Breast epithelium (tissue), 4 donors: ENCODE data around the gene GGA3. TPM values are rescaled to one million over a fixed set of nuclear protein-coding genes. Genes with fewer than 3 reads are reported as not detected.

Source experiments
- DNase-seq, 2 donors: peaks; one replicate each; pipeline ENCODE4 v3.0.0-alpha.2; 2019; ENCODE audit warnings: low spot score in 2 of 2
- H3K27ac ChIP-seq, 2 donors: fragments of 200-600 bp; sonication (generic) in 1 of 2; one replicate each; pipeline ENCODE4 v1.5.1; 2016 to 2019; ENCODE audit warnings: mild to moderate bottlenecking in 1 of 2
- H3K27me3 ChIP-seq, 2 donors: fragments of 200-600 bp; sonication (generic) in 1 of 2; one replicate each; pipeline versions ENCODE4 v1.5.1 to v1.6.0; 2017 to 2019; ENCODE audit warnings: control low read depth in 1 of 2, mild to moderate bottlenecking in 1 of 2
- H3K36me3 ChIP-seq: fragments of 200-600 bp; one replicate; pipeline ENCODE4 v1.5.1; 2019
- H3K4me1 ChIP-seq, 2 donors: fragments of 200-600 bp; sonication (generic); one replicate each; pipeline ENCODE4 v1.5.1; 2016 to 2019; ENCODE audit warnings: control low read depth in 1 of 2
- H3K4me3 ChIP-seq, 3 donors: fragments of 200-600 bp; sonication (generic); 1 replicate in 2 of 3; 2 replicates in 1 of 3; pipeline ENCODE4 v1.5.1; 2016 to 2019; ENCODE audit warnings: mild to moderate bottlenecking in 3 of 3, moderate library complexity in 2 of 3
- H3K9me3 ChIP-seq, 2 donors: fragments of 200-600 bp; sonication (generic) in 1 of 2; one replicate each; pipeline ENCODE4 v1.5.1; 2016 to 2019; ENCODE audit warnings: control low read depth in 1 of 2
- POLR2A ChIP-seq: fragments of 450-650 bp; IDR thresholded peaks from one replicate; pipeline ENCODE4 v1.6.1; 2016; ENCODE audit warnings: antibody characterized with exemption, mild to moderate bottlenecking, moderate library complexity
- POLR2AphosphoS5 ChIP-seq, 3 donors: sonication (generic); formaldehyde crosslinking; IDR thresholded peaks; one replicate each; pipeline ENCODE4 v1.6.1; 2017; ENCODE audit warnings: antibody characterized with exemption in 3 of 3
- intact Hi-C: fragments of 100-400 bp; cut with DNase I; formaldehyde crosslinking; loops from one replicate; pipeline ENCODE4 v1.15.1; 2023; ENCODE audit warnings: low total_unique reads
- total RNA-seq, 3 donors: library from RNA; depleted of rRNA; stranded (reverse); fragments of >200 nt; gene quantifications; one replicate each; pipeline ENCODE4 v1.1.0, GENCODE V29; 2016
- TF ChIP-seq, protein P1 (sequence below), 3 donors: fragments of 450-650 bp; IDR thresholded peaks; one replicate each; pipeline ENCODE4 v1.5.1; 2016 to 2017; ENCODE audit warnings: antibody characterized with exemption in 3 of 3, mild to moderate bottlenecking in 3 of 3, moderate library complexity in 3 of 3

GGA3 gene
- total RNA-seq, 3 donors from 2014 or later = 20.0 to 35.0 (median 32.8) TPM

DNA sequence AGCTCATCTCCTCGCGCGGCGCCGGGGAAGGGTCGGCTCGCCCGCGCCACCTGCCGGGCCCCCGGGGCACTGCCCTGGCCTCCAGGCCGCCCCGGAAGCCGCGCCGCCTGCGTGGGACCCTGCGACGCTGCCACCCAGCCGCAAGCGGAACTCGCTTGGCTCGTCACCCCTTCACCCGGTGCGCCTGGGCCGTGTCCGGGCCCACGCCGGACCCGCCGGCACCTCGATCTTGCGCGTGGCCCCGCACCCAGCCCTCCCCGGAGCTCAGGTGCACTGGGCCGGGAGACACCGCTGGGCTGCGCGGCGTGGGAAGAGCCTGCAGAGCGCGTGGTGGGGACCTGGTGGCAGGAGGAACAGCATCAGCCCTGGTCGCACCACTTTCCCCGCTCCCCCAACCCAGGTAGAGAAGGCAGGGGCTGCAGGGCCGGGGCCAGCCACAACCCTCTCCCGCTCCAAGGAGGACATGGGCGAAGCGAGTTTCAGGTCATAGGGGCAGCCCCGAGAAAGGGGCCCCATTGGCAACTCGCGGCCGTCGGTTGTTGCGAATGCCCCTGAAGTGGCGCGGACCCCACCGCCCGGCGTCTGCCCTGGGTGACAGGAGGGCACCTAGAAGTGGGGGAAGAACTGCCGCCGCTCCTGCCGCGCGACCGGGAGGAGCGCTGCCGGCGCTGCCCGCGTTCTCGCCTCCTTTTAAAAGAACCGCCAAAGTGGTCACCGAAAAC, 10.0 kb upstream of the GGA3 start:
- H3K4me3 ChIP-seq = peak overlapping the region; percentile 78 to 91 (median 88)
- H3K4me1 ChIP-seq = peaks cover 5 to 8% of the 10 kb centered on the region in 2 donors
- intact Hi-C loops = no loop called here
- no peaks in the 10 kb centered on the region for H3K9me3 ChIP-seq
- no peaks in the 10 kb centered on the region for H3K36me3 ChIP-seq
- H3K27ac ChIP-seq = peak overlapping the region; percentile 94 to 95
- no peaks in the 10 kb centered on the region for H3K27me3 ChIP-seq
- DNase-seq = peak; percentile 43 to 67
- TF ChIP-seq, protein P1, sequence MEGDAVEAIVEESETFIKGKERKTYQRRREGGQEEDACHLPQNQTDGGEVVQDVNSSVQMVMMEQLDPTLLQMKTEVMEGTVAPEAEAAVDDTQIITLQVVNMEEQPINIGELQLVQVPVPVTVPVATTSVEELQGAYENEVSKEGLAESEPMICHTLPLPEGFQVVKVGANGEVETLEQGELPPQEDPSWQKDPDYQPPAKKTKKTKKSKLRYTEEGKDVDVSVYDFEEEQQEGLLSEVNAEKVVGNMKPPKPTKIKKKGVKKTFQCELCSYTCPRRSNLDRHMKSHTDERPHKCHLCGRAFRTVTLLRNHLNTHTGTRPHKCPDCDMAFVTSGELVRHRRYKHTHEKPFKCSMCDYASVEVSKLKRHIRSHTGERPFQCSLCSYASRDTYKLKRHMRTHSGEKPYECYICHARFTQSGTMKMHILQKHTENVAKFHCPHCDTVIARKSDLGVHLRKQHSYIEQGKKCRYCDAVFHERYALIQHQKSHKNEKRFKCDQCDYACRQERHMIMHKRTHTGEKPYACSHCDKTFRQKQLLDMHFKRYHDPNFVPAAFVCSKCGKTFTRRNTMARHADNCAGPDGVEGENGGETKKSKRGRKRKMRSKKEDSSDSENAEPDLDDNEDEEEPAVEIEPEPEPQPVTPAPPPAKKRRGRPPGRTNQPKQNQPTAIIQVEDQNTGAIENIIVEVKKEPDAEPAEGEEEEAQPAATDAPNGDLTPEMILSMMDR (IDR thresholded peaks at IDR 0.05) = peak; percentile 20 to 91 (median 28)
- TF ChIP-seq POLR2A (no peak), POLR2AphosphoS5 (IDR thresholded peaks at IDR 0.05) (peak in 1 of 3 donors; percentile 48)

DNA sequence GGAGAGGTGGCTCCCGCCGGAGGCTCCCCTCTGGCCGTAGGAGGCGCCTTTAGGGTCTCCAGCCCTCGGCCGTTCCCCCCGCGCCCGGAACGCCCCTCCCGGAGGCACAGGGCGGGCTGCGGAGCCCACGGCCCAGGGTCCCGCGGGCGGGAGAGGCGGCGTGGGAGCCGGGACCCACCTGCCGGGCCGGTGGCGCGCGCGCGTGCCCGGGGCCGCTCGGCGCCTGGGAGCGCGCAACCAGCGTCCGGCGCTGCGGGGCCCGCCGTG, 9.5 kb upstream of the GGA3 start, which contains the start of gene MIF4GD:
TSS of gene MIF4GD (minus strand) at position 266 of the 267 bp plus-strand sequence. CDS start 1,036 bp downstream, outside the sequence.
- intact Hi-C loops = no loop called here
- H3K4me1 ChIP-seq = peaks cover 5 to 8% of the 10 kb centered on the region in 2 donors

DNA sequence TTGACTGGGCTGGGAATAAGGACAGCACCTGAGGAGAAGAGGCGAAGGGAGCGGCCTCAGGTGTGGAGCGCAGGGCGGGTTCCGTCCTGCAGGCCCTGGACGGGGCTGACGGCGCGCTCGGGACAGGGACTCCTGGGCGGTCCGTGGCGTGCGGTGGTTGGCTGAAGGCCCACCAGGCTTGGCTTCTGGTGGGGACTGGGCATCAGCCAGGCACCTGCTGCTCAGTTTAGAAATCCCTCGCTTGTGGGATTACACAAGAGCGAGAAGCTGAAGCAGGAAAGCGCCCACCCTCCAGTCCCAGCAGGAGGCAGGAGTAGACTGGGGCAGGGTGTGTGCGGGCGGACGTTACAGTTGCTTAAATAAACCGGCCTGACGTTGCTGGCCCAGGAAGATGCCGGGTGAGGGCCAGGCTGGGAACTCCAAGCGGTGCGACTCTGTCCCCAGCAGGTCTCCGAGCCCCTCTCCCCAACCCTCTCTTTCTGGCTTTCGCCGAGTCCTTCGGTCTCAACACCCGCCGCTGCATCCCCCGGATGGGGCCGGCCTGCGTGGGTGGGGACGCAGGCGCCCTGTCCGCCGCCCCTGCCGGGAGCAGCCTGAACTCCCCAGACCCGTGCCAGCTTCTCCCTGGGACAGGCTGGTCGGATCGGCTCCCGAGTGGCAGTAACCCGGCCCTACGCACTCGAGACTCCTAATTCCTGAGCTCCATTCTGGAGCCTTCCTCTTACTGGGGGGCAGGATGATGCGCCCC, 9.0 kb upstream of the GGA3 start:
- intact Hi-C loops = no loop called here
- no peaks in the 10 kb centered on the region for H3K27me3 ChIP-seq
- H3K4me3 ChIP-seq = peak overlapping the region; percentile 78 to 91 (median 88)
- no peak for TF ChIP-seq POLR2A
- TF ChIP-seq, protein P1 (IDR thresholded peaks at IDR 0.05) = peak in 2 of 3 donors; percentile 22 to 53
- peak in 1 of 3 donors; percentile 11 for TF ChIP-seq POLR2AphosphoS5 (IDR thresholded peaks at IDR 0.05)
- peak overlapping the region; percentile 94 to 95 for H3K27ac ChIP-seq
- H3K4me1 ChIP-seq = peaks cover 5 to 8% of the 10 kb centered on the region in 2 donors
- no peaks in the 10 kb centered on the region for H3K36me3 ChIP-seq
- no peaks in the 10 kb centered on the region for H3K9me3 ChIP-seq
- peak; percentile 63 to 66 for DNase-seq

More for the DNA sequence above, 9.5 kb upstream of the GGA3 start, which contains the start of gene MIF4GD:
- peak within 1 kb of the TSS; percentile 78 to 91 (median 88) for H3K4me3 ChIP-seq
- TF ChIP-seq POLR2AphosphoS5 (IDR thresholded peaks at IDR 0.05) = no peak
- TF ChIP-seq, protein P1 (IDR thresholded peaks at IDR 0.05) = no peak
- no peak for TF ChIP-seq POLR2A
- no peaks in the 10 kb centered on the region for H3K27me3 ChIP-seq
- H3K27ac ChIP-seq = peak within 1 kb of the TSS; percentile 94 to 95
- no peak for DNase-seq
- no peaks in the 10 kb centered on the region for H3K9me3 ChIP-seq
- H3K36me3 ChIP-seq = no peaks in the 10 kb centered on the region

DNA sequence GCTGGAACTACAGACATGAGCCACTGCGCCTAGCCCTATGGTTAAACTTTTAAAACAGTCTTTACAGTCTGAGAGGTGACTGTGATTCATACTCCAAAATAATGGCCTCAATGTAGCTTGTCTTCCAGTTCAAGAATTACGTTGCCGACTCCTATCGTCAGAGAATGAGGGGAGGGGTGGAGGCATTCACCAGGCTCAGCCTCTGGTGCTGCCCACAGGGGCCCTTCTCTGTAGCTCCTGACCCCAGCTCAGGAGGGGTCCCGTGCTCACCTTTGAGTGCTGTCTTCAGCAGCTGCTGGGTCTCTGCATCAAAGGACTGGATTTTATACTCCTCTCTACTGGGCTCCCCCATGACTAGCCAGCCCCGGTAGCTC, 8.4 kb upstream of the GGA3 start:
- Histone ChIP-seq H3K36me3 (no peaks in the 10 kb centered on the region), H3K4me1 (peaks cover 5 to 8% of the 10 kb centered on the region in 2 donors)

More for the DNA sequence above, 8.4 kb upstream of the GGA3 start:
- intact Hi-C loops = no loop called here
- H3K9me3 ChIP-seq = no peaks in the 10 kb centered on the region
- no peak for TF ChIP-seq POLR2A
- TF ChIP-seq, protein P1 (IDR thresholded peaks at IDR 0.05) = no peak
- TF ChIP-seq POLR2AphosphoS5 (IDR thresholded peaks at IDR 0.05) = no peak
- no peak for DNase-seq
- peak overlapping the region; percentile 94 to 95 for H3K27ac ChIP-seq
- no peaks in the 10 kb centered on the region for H3K27me3 ChIP-seq
- H3K4me3 ChIP-seq = peak overlapping the region; percentile 78 to 91 (median 88)
